Uterus (tissue), 4 donors: ENCODE results near the gene CDC42EP5. TPM values are rescaled to one million over a fixed set of nuclear protein-coding genes. Genes with fewer than 3 reads are reported as not detected.

Source experiments
- DNase-seq, 2 donors: peaks; one replicate each; pipeline ENCODE4 v3.0.0-alpha.2; 2019 to 2020
- H3K27ac ChIP-seq, 2 donors: fragments of 200-600 bp; sonication (generic); 1 replicate in 1 of 2; 2 replicates in 1 of 2; pipeline ENCODE4 v1.5.1; 2016 to 2018
- H3K27me3 ChIP-seq, 2 donors: fragments of 200-600 bp; sonication (generic); one replicate each; pipeline ENCODE4 v1.5.1; 2018 to 2019; ENCODE audit warnings: control low read depth in 1 of 2
- H3K36me3 ChIP-seq, 2 donors: fragments of 200-600 bp; sonication (generic); one replicate each; pipeline ENCODE4 v1.5.1; 2019; ENCODE audit warnings: control low read depth in 1 of 2
- H3K4me1 ChIP-seq, 2 donors: fragments of 200-600 bp; sonication (generic); one replicate each; pipeline ENCODE4 v1.5.1; 2018 to 2019; ENCODE audit warnings: control low read depth in 1 of 2
- H3K4me3 ChIP-seq, 2 donors: fragments of 200-600 bp; sonication (generic); 1 replicate in 1 of 2; 2 replicates in 1 of 2; pipeline ENCODE4 v1.5.1; 2018 to 2019; ENCODE audit warnings: mild to moderate bottlenecking in 1 of 2
- H3K9me3 ChIP-seq, 2 donors: fragments of 200-600 bp; sonication (generic); one replicate each; pipeline ENCODE4 v1.5.1; 2019; ENCODE audit warnings: control low read depth in 1 of 2
- POLR2A ChIP-seq, 2 donors: fragments of 450-650 bp; IDR thresholded peaks; one replicate each; pipeline ENCODE4 v1.6.1; 2016; ENCODE audit warnings: antibody characterized with exemption in 2 of 2, mild to moderate bottlenecking in 1 of 2, moderate library complexity in 1 of 2
- intact Hi-C: fragments of 100-400 bp; cut with DNase I; formaldehyde crosslinking; loops from one replicate; pipeline ENCODE4 v1.15.1; 2023; ENCODE audit warnings: low total_unique reads
- total RNA-seq, 4 donors: library from RNA; depleted of rRNA in 3 of 4; stranded (reverse); fragments of >200 nt in 3 of 4; gene quantifications; one replicate each; pipeline versions ENCODE4 v1.1.0 to v1.2.4, GENCODE V29; 2014 to 2023
- TF ChIP-seq, protein P1 (sequence below), 4 experiments: fragments of 200-600 bp in 2 of 4; fragments of 450-650 bp in 2 of 4; sonication (generic) in 2 of 4; IDR thresholded peaks; one replicate each; pipeline ENCODE4 v1.5.1; 2016 to 2019; ENCODE audit warnings: antibody characterized with exemption in 4 of 4, mild to moderate bottlenecking in 2 of 4, moderate library complexity in 1 of 4
- donor health status: DM: yes; HTN: yes; CAD: no.

Gene CDC42EP5
- total RNA-seq, 4 donors from 2014 or later, result 1.8 to 39.8 (median 16.1) TPM

DNA sequence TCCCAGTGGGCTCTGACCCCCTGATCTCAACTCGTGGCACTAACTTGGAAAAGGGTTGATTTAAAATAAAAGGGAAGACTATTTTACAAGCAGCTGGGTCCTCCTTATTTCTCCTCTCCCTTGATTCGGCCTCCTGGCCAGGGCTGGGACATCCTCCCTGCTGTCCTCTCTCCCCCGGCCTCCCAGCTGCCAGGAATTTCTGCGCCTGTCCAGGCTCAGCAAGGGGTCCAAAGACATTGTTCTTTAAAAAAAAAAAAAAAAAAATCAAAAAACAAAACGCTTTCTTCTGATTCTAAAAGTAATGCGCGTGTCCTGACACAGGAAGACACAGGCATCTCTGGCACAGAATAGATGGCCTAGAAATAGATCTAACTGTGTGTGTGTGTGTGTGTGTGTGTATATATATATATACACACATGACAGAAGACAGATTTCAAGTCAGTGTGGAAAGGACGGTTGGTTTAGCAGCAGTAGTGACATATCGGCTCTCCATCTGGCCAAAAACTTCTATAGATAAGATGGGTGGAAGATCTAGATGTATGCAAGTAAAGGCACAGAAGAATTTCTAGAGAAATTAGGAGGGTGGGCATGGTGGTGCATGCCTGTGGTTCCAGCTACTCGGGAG, 36.4 kb downstream of the CDC42EP5 start:
- TF ChIP-seq POLR2A (IDR thresholded peaks at IDR 0.05), result no peak
- TF ChIP-seq, protein P1, sequence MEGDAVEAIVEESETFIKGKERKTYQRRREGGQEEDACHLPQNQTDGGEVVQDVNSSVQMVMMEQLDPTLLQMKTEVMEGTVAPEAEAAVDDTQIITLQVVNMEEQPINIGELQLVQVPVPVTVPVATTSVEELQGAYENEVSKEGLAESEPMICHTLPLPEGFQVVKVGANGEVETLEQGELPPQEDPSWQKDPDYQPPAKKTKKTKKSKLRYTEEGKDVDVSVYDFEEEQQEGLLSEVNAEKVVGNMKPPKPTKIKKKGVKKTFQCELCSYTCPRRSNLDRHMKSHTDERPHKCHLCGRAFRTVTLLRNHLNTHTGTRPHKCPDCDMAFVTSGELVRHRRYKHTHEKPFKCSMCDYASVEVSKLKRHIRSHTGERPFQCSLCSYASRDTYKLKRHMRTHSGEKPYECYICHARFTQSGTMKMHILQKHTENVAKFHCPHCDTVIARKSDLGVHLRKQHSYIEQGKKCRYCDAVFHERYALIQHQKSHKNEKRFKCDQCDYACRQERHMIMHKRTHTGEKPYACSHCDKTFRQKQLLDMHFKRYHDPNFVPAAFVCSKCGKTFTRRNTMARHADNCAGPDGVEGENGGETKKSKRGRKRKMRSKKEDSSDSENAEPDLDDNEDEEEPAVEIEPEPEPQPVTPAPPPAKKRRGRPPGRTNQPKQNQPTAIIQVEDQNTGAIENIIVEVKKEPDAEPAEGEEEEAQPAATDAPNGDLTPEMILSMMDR (IDR thresholded peaks at IDR 0.05), result no peak
- Histone ChIP-seq H3K4me3 (no peak overlapping the region), H3K9me3 (no peaks in the 10 kb centered on the region), H3K27me3 (peaks cover 0 to under 1% of the 10 kb centered on the region in 2 donors), H3K27ac (no peak overlapping the region), H3K36me3 (no peaks in the 10 kb centered on the region), H3K4me1 (no peaks in the 10 kb centered on the region)
- intact Hi-C loops, result no loop called here
- DNase-seq, result no peak

DNA sequence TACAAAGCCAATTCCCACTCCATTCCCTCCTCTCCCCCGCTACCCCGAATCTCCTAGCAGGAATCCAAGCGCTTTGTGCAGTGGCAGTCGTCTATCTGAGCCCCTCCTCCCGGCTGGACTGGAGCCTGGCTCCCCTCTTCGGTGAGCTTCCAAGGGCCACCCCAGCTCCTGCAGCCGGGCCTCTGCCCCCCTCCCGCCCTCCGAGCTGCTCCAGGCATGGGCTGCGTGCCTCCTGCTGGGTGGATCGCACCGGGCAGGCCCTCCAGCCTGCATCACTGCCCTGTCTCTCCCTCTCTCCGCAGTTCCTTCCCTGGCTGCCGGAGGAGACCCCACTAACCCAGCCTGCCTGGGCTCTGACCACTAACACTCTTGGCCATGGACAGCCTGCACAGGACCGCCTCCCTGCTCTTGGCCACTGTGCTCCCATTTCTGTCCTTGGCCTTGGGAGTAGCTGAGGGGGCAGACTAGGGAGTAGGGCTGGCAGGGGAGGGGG, 37.0 kb downstream of the CDC42EP5 start:
- DNase-seq, result no peak
- TF ChIP-seq, protein P1 (IDR thresholded peaks at IDR 0.05), result no peak
- no peak for TF ChIP-seq POLR2A (IDR thresholded peaks at IDR 0.05)
- Histone ChIP-seq H3K9me3 (no peaks in the 10 kb centered on the region), H3K4me1 (no peaks in the 10 kb centered on the region), H3K27me3 (peaks cover 0 to 7% of the 10 kb centered on the region in 2 donors), H3K4me3 (no peak overlapping the region), H3K36me3 (no peaks in the 10 kb centered on the region), H3K27ac (peak overlapping the region in 1 of 2 donors; percentile 5)
- intact Hi-C loops, result no loop called here

DNA sequence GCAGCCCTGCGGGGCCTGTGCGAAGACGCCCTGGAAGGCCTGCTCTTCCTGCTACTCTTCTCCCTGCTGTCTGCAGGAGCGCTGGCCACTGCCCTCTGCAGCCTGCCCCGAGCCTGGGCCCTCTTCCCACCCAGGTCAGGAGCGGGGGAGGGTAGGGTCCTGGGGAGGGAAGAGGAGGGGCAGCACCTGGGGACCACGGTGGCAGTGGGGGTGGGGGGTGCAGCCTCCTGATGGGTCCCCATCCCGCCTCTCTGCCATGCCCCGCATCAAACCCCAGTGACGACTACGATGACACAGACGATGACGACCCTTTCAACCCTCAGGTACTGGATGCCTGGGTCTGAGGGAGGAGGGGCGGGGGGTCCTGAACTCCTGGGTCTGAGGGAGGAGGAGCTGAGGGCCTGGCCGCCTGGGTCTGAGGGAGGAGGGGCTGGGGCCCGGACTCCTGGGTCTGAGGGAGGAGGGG, 37.5 kb downstream of the CDC42EP5 start:
- no peaks in the 10 kb centered on the region for H3K9me3 ChIP-seq
- peaks cover 0 to 4% of the 10 kb centered on the region in 2 donors for H3K4me1 ChIP-seq
- H3K36me3 ChIP-seq, result no peaks in the 10 kb centered on the region
- H3K27ac ChIP-seq, result peak overlapping the region in 1 of 2 donors; percentile 5
- peaks cover 0 to 12% of the 10 kb centered on the region in 2 donors for H3K27me3 ChIP-seq
- no peak for DNase-seq
- no peak for TF ChIP-seq POLR2A (IDR thresholded peaks at IDR 0.05)
- TF ChIP-seq, protein P1 (IDR thresholded peaks at IDR 0.05), result no peak
- H3K4me3 ChIP-seq, result no peak overlapping the region
- intact Hi-C loops, result no loop called here

- Histone ChIP-seq H3K27me3 (peaks cover 0 to 18% of the 10 kb centered on the region in 2 donors), H3K27ac (no peak overlapping the region), H3K4me1 (peaks cover 0 to 8% of the 10 kb centered on the region in 2 donors), H3K36me3 (no peaks in the 10 kb centered on the region), H3K4me3 (no peak overlapping the region), H3K9me3 (no peaks in the 10 kb centered on the region)
- DNase-seq, result no peak
- intact Hi-C loops, result no loop called here
- no peak for TF ChIP-seq POLR2A (IDR thresholded peaks at IDR 0.05)
- TF ChIP-seq, protein P1 (IDR thresholded peaks at IDR 0.05), result no peak
Observed at GRCh38 chr19:54434873-54435214, 38.3 kb downstream of the CDC42EP5 start.

GRCh38 chr19:54434112-54434872, 38.8 kb downstream of the CDC42EP5 start:
- Histone ChIP-seq H3K27ac (no peak overlapping the region), H3K4me1 (peaks cover 0 to 8% of the 10 kb centered on the region in 2 donors), H3K36me3 (no peaks in the 10 kb centered on the region), H3K27me3 (peaks cover 0 to 24% of the 10 kb centered on the region in 2 donors), H3K4me3 (no peak overlapping the region), H3K9me3 (no peaks in the 10 kb centered on the region)
- intact Hi-C loops, result no loop called here
- DNase-seq, result no peak
- no peak for TF ChIP-seq POLR2A (IDR thresholded peaks at IDR 0.05)
- TF ChIP-seq, protein P1 (IDR thresholded peaks at IDR 0.05), result no peak
